Parathyroid adenoma (tissue), 2 donors: ENCODE data around the gene ANKS6.

Source experiments
- H2AFZ ChIP-seq: fragments of 300-600 bp; sonication (generic); one replicate; pipeline ENCODE4 v1.7.0; 2017; ENCODE audit warnings: antibody characterized with exemption, mild to moderate bottlenecking
- H3K27ac ChIP-seq: fragments of 300-600 bp; sonication (generic); one replicate; pipeline ENCODE4 v1.7.0; 2017
- H3K27me3 ChIP-seq: fragments of 300-600 bp; sonication (generic); one replicate; pipeline ENCODE4 v1.7.0; 2017; ENCODE audit warnings: low read length; ENCODE audit not compliant: control insufficient read depth, insufficient read depth
- H3K36me3 ChIP-seq: fragments of 300-600 bp; sonication (generic); one replicate; pipeline ENCODE4 v1.7.0; 2017; ENCODE audit warnings: low read length; ENCODE audit not compliant: control insufficient read depth, insufficient read depth
- H3K4me1 ChIP-seq: fragments of 300-600 bp; sonication (generic); one replicate; pipeline ENCODE4 v1.7.0; 2017; ENCODE audit warnings: control low read depth
- H3K4me2 ChIP-seq: fragments of 300-600 bp; sonication (generic); one replicate; pipeline ENCODE4 v1.7.0; 2017; ENCODE audit warnings: low read length
- H3K4me3 ChIP-seq: fragments of 300-600 bp; sonication (generic); one replicate; pipeline ENCODE4 v1.7.0; 2017; ENCODE audit warnings: low read depth, low read length
- H3K79me2 ChIP-seq: fragments of 300-600 bp; sonication (generic); one replicate; pipeline ENCODE4 v1.7.0; 2017; ENCODE audit warnings: control low read depth
- H3K9ac ChIP-seq: fragments of 300-600 bp; sonication (generic); one replicate; pipeline ENCODE4 v1.7.0; 2017; ENCODE audit warnings: mild to moderate bottlenecking
- H3K9me3 ChIP-seq: fragments of 300-600 bp; sonication (generic); one replicate; pipeline ENCODE4 v1.7.0; 2017; ENCODE audit warnings: low read length; ENCODE audit not compliant: control insufficient read depth
- TF ChIP-seq, protein P1 (sequence below): fragments of 300-600 bp; sonication (generic); IDR thresholded peaks from one replicate; pipeline ENCODE4 v1.7.0; 2017; ENCODE audit warnings: antibody characterized with exemption, mild to moderate bottlenecking
- donor health status: primary hyperparathyroidism.

Gene ANKS6

DNA sequence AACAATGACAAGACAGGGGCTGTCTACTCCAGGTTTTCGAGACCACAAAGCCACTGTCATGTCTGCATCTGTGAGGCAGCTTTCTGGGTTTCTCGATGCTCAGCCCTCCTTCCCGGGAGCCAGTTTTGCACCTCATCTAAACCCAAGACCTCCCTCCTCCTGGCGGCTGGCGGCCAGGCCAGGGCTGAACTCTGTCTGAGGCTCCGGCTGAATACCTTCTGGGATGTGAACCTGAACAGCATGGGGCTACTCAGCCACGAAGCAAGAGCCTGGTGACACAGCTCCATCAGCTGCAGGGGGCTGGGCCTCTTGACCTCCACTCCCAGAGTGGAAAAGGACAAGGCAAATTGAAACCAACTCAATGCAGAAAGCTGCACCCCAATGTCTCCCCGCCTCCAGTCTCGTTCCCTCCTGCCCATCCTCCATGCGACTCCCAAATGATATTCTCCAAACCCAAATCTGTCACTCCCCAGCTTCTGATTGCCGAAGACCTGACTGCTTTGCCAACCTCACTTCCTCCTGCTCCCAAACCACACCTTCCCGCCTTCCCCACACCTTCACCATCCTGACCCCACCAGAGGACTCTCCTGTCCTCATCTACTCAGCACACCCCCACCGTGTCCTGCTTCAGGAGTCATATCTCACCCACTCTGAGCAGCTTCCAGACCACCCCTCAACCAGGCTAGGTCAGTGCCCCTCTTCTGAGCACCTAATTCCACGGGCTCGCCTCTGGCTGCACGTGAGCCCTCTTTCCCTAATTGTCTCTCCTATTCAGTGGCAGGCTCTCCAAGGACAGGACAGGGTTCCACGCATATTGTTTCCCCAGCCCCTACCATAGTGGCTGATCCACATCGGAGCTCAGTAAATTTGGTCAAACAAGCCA lies 4.5 kb downstream of the ANKS6 start:
- TF ChIP-seq, protein P1, sequence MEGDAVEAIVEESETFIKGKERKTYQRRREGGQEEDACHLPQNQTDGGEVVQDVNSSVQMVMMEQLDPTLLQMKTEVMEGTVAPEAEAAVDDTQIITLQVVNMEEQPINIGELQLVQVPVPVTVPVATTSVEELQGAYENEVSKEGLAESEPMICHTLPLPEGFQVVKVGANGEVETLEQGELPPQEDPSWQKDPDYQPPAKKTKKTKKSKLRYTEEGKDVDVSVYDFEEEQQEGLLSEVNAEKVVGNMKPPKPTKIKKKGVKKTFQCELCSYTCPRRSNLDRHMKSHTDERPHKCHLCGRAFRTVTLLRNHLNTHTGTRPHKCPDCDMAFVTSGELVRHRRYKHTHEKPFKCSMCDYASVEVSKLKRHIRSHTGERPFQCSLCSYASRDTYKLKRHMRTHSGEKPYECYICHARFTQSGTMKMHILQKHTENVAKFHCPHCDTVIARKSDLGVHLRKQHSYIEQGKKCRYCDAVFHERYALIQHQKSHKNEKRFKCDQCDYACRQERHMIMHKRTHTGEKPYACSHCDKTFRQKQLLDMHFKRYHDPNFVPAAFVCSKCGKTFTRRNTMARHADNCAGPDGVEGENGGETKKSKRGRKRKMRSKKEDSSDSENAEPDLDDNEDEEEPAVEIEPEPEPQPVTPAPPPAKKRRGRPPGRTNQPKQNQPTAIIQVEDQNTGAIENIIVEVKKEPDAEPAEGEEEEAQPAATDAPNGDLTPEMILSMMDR: no peak
- H3K4me3 ChIP-seq: no peak overlapping the region
- H3K4me2 ChIP-seq: no peak overlapping the region
- peaks cover 6% of the 10 kb centered on the region for H3K4me1 ChIP-seq
- no peaks in the 10 kb centered on the region for H3K9me3 ChIP-seq
- no peak overlapping the region for H3K27ac ChIP-seq
- H2AFZ ChIP-seq: peak overlapping the region; percentile 22
- no peak overlapping the region for H3K9ac ChIP-seq
- no peaks in the 10 kb centered on the region for H3K79me2 ChIP-seq
- no peaks in the 10 kb centered on the region for H3K27me3 ChIP-seq
- no peaks in the 10 kb centered on the region for H3K36me3 ChIP-seq

DNA sequence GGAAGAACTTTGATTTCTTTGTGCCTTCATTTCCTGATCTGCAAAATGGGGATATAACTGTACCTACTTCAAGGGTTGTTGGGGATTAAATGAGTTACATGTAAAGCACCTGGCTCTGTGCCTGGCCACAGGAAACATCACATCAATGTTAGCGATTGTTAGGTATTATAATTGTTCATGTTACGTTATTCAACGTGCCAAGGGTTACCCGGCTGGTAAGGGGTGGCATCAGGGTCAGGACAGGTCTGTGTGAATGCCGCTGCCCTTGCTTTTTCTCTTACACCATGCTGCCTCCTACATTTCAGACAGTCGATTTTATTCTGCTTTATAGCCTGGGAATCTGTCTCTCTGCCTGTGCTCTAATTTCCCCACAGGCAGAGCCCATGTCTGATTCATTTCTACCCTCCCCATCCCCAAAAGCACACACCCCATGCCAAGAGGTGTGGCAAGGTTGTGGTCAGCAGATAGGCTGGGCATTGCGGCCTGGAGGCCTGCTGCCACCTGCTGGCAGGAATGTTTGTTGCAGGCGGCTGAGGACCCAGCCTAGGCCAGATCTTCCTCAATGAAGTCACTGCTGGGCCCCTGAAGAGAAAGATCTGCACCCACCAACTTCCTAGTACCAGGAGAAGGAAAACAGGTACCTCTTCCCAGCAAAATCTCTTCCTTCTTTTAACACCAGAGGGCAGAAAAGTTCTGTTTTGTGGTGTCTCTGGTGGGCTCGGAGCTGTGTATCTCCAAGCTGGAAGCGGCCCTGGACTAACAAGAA lies 5.3 kb downstream of the ANKS6 start:
- Histone ChIP-seq H3K4me3 (no peak overlapping the region), H3K36me3 (no peaks in the 10 kb centered on the region), H3K79me2 (no peaks in the 10 kb centered on the region), H3K27ac (no peak overlapping the region), H3K9me3 (no peaks in the 10 kb centered on the region), H3K27me3 (no peaks in the 10 kb centered on the region), H3K9ac (no peak overlapping the region), H3K4me2 (no peak overlapping the region), H3K4me1 (peaks cover 6% of the 10 kb centered on the region), H2AFZ (peak overlapping the region; percentile 22)
- TF ChIP-seq, protein P1: peak; percentile 88

DNA sequence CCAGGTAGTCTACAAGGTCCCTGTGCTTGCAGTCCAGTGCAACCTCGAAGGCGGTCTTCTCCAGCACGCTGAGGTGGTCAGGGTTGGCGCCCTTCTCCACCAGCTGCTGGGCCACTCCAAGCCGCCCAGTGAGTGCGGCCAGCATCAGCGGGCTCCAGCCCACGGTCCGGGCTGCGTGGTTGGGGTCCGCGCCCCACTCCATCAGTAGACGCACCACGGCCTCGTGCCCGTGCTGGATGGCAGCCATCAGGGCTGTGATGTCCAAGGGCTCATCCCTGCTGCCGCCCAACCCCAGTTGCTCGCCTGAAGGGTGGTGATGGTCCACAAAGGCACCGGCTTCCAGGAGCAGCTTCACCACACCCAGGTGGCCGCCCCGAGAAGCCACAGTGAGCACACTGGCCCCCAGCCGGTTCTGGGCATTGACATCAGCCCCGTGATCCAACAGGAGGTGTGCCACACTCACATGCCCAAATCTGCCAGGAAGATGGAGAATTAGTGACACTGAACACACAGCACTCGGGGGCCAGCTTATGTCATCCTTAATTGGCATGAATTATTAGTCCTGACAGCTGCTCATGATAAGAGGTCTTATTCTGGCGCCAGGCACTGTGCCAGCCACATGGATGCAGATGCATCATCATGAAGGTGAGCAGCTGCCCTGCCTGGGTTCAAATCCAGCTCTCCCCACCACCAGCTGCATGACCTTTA lies 6.1 kb downstream of the ANKS6 start:
- Histone ChIP-seq H3K4me3 (no peak overlapping the region), H3K36me3 (no peaks in the 10 kb centered on the region), H3K27me3 (no peaks in the 10 kb centered on the region), H3K27ac (no peak overlapping the region), H2AFZ (no peak overlapping the region), H3K4me2 (no peak overlapping the region), H3K4me1 (peaks cover 6% of the 10 kb centered on the region), H3K9me3 (no peaks in the 10 kb centered on the region), H3K79me2 (no peaks in the 10 kb centered on the region), H3K9ac (no peak overlapping the region)
- TF ChIP-seq, protein P1: no peak

DNA sequence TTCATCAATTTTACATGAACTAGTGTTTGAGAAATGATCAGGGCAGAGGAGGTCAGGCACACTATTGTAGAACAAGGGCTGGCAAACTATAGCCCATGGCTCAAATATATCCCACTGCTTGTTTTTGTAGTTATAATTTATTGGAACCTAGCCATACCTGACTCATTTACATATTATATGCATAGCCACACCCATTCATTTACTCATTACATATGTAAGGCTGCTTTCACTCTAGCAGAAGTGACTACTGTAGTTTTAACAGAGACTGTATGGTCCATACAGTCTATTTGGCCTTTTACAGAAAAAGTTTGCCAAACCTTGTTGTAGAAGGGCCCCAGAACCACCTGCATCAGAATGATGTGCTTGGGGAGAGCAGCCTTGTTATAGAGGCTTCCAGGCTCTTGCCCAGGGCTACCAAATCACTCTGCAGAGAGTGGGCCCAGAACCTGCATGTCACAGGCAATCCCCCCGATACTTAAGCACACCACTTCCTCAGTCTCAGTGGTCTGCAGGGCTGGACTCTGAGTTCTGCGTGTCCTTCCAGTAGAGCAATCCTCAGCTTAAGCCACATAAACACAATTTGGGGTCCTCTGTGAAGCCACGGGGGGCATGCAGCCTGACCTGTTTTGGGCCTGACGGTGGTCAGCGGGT lies 6.7 kb downstream of the ANKS6 start:
- Histone ChIP-seq H3K4me2 (no peak overlapping the region), H3K9me3 (no peaks in the 10 kb centered on the region), H3K79me2 (no peaks in the 10 kb centered on the region), H2AFZ (no peak overlapping the region), H3K4me3 (no peak overlapping the region), H3K27me3 (no peaks in the 10 kb centered on the region), H3K9ac (no peak overlapping the region), H3K27ac (no peak overlapping the region), H3K36me3 (no peaks in the 10 kb centered on the region), H3K4me1 (peaks cover 6% of the 10 kb centered on the region)
- TF ChIP-seq, protein P1: no peak
